HG02938 (cell line): ENCODE measurements around the gene TAS2R30.
"Not testable (repeated sequence)": the region's sequence is repeated elsewhere in the genome, so short reads cannot be mapped to it uniquely, and the experiment has no call there.

Experiments
- ATAC-seq: cut with Tn5 transposase; IDR thresholded peaks from one replicate; pipeline ENCODE4 v1.9.1; 2021; ENCODE audit warnings: mild to moderate bottlenecking, moderate library complexity; ENCODE audit not compliant: unreplicated experiment

Gene TAS2R30

DNA sequence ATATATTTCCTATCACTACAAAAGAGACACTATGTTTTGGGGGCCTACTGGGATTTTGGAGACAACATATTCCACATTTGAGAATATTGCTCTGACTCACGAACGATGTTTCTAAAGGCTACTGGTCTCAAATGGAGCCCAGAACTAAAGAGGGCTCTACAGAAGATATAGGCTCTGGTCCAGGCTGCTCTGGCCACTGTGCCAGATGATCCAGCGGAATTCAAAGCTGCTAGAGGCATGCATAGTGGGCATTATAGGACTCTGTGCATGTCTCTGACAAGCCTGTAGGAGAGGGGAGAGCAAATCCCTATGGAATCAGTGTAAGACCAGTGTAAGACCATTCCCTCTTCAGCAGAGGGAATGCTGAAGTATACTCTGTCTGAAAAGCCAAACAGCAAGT is 4.1 kb downstream of the TAS2R30 start:
- no peak for ATAC-seq

DNA sequence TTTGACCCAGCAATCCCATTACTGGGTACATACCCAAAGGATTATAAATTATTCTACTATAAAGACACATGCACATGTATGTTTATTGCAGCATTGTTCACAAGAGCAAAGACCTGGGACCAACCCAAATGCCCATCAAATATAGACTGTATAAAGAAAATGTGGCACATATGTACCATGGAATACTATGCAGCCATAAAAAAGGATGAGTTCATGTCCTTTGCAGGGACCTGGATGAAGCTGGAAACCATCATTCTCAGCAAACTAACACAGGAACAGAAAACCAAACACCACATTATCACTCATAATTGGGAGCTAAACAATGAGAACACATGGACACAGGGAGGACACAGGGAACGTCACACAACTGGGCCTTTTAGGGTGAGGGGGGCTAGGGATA is 20.3 kb downstream of the TAS2R30 start:
- ATAC-seq, result not testable (repeated sequence)

DNA sequence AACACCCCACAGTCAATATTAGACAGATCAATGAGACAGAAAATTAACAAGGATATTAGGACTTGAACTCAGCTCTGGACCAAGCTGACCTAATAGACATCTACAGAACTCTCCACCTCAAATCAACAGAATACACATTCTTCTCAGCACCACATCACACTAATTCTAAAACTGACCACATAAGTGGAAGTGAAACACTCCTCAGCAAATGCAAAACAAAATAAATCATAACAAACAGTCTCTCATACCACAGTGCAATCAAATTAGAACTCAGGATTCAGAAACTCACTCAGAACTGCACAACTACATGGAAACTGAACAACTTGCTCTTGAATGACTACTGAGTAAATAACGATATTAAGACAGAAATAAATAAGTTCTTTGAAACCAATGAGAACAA is 23.2 kb downstream of the TAS2R30 start:
- ATAC-seq, result not testable (repeated sequence)

DNA sequence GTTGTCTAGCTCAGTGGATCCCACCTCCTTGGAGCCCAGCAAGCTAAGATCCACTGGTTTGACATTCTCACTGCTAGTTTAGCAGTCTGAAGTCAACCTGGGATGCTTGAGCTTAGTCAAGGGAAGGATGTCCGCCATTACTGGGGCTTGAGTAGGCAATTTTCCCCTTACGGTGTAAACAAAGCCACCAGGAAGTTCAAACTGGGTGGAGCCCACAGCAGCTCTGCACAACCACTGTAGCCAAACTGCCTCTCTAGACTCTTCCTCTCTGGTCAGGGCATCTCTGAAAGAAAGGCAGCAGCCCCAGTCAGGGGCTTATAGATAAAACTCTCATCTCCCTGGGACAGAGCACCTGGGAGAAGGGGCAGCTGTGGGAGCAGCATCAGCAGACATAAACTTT is 25.6 kb downstream of the TAS2R30 start:
- no peak for ATAC-seq

DNA sequence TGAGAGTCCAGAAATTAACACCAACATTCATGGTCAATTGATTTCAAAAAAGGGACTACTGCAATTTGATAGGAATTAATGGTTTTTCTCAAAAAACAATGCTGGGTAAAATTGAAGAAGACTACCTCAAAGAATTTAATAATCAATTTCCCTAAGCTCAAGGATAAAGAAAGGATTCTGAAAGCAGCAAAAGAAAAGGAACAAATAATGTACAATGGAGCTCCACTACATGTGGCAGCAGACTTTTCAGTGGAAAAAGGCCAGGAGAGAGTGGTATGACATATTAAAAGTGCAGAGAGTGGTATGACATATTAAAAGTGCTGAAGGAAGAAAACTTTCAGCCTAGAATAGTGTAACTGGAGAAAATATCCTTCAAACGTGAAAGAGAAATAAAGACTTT is 26.7 kb downstream of the TAS2R30 start:
- ATAC-seq, result no peak

DNA sequence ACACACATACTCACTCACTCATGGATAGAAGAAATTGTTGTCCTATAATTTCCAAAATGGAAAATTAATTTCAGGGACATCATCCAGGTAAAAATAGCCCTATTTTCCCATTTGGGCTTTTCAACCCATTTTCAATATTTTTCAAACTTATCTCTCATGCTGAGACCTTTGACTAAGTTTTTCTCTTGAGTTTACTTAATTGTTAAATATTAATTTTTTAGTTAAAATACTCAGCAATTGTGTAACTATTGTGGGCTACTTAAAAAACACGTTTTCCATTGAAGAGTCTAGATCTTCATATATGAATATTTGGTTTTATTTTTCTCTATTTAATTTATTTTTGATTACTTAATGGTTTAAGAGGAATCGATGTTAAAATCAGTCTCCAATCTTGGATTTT is 28.2 kb downstream of the TAS2R30 start:
- no peak for ATAC-seq

DNA sequence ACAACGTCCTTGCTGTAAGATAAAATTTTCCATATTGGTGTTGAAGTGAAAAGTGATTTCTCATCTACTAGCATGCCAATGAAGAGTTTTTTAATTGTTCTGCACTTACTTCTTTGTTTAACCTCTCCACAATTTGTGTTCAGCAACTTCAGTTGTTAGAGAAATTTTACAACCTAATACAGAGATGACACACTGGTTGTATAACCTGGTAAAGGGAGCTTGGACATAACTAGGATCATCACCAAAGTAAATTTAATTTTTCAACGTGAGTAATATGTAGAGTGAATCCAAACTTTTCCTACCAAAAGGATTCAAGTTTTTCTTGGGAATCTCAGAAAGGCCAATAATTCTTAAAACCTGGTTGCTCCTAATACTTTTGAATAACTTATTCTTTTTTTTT is 28.9 kb downstream of the TAS2R30 start:
- ATAC-seq, result no peak

DNA sequence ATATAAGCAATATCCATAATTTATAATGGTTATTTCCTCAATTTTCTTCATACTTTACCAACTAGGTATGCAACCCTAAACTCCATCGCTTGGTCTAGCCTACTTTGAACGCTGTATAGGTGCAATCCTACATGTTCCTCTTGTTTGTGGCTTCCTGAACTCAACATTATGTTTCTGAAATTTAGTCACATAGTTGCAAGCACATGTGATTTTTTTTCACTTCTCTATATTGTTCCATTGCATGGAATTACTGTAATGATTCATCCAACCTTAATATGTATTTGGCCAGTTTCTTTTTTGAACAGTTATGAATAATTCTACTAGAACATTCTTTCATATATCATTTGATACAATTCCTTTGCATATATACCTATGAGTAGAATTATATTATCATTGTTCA is 39.5 kb downstream of the TAS2R30 start:
- ATAC-seq, result not testable (repeated sequence)

DNA sequence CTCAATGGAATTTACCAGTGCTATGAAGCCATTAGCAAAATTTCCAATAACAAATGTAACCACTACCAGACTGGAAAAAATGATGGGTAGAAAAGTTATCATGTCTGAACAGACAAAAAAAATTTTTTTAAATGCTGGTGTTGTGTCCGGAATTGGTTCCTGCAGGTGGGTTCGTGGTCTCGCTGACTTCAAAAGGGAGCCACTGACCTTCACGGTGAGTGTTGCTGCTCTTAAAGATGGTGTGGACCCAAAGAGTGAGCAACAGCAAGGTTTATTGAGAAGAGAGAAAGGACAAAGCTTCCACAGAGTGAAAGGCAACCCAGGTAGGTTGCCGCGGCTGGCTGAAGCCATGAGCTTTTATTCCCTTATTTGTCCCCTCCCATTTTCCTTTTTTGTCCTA is 42.3 kb downstream of the TAS2R30 start, which contains the start of gene TAS2R43:
TAS2R43 (minus strand) TSS at position 186 of the 400 bp plus-strand sequence; CDS start at position 102, 84 bp downstream.
- no peak for ATAC-seq

DNA sequence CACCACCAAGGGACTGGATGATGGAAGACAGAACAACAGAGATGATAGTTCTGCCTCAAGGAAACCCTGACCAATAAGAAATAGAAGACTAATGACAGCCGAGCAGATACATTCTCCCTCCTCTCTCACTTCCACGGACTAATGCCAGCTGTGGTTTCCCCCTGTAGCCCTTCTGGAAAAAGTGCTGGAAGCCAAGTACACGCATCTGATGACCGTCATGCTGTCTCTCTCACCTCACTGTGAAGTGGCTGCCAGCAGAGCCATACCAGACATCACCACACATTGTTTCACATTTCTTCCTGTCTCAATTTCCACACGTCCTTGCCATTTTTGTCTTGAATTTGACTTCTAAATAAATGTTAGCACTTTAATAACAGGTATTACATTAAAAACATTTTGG is 45.2 kb downstream of the TAS2R30 start:
- no peak for ATAC-seq

DNA sequence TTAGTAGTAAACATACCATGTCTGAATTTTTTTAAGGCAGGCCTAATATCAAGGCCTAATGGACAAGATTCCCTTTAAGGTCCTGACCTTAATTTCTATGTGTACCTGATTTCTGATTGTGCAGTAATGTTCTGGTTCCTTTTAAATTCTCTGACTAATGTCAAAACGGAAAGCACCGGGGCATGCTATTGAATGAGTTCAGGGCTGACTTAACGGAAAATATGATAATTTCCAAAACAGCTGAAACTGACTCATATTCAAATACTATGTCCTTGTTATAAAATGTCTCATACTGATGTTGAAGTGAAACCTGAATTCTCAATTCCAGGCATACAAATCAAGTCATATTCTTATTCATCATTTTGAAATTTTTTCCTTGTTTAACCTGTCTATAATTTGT is 49.0 kb downstream of the TAS2R30 start:
- ATAC-seq, result peak; percentile 44
